Lower leg skin (tissue), 3 donors: Measurements from ENCODE around the gene TPSG1.

ENCODE experiments used
- CTCF ChIP-seq, 3 donors: fragments of 450-650 bp; IDR thresholded peaks; one replicate each; pipeline ENCODE4 v1.5.1; 2016; ENCODE audit warnings: antibody characterized with exemption in 3 of 3, mild to moderate bottlenecking in 3 of 3, moderate library complexity in 2 of 3
- POLR2A ChIP-seq, 2 donors: fragments of 450-650 bp; IDR thresholded peaks; one replicate each; pipeline ENCODE4 v1.6.1; 2016 to 2017; ENCODE audit warnings: antibody characterized with exemption in 2 of 2, mild to moderate bottlenecking in 1 of 2, moderate library complexity in 1 of 2

GRCh38 chr16:1177750-1178149 is 47.3 kb downstream of the TPSG1 start:
- TF ChIP-seq POLR2A (IDR thresholded peaks at IDR 0.05): no peak
- no peak for TF ChIP-seq CTCF (IDR thresholded peaks at IDR 0.05)
